K562 (cell line): ENCODE results near the gene SPON1. TPM values are rescaled to one million over a fixed set of nuclear protein-coding genes. Genes with fewer than 3 reads are reported as not detected.

Experiments used
- FOS ChIP-seq: IDR thresholded peaks from 3 replicates; pipeline ENCODE4 v1.6.1; 2011; ENCODE audit not compliant: insufficient read length; ENCODE audit errors: extremely low read depth
- HDAC2 ChIP-seq: fragments of 450-650 bp; IDR thresholded peaks from 2 replicates; pipeline ENCODE4 v1.6.1; 2016; ENCODE audit warnings: mild to moderate bottlenecking
- NR2C2 ChIP-seq, 2 experiments: fragments of 200-800 bp in 1 of 2; sonication (Bioruptor generic) in 1 of 2; sonication (generic) in 1 of 2; formaldehyde crosslinking in 1 of 2; IDR thresholded peaks; 2 replicates each; pipeline versions ENCODE4 v1.6.1 to v1.8.0; 2016 to 2022; ENCODE audit warnings: mild to moderate bottlenecking in 1 of 2, missing compliant biosample characterization in 1 of 2, missing genetic modification characterization in 1 of 2, missing genetic modification reagents in 1 of 2
- ZBTB1 ChIP-seq: sonication (generic); formaldehyde crosslinking; IDR thresholded peaks from 2 replicates; pipeline ENCODE4 v1.8.1; 2023; ENCODE audit warnings: missing genetic modification reagents, low read depth, mild to moderate bottlenecking, borderline replicate concordance
- ZKSCAN1 ChIP-seq: fragments of 150-350 bp; IDR thresholded peaks from 2 replicates; pipeline ENCODE4 v1.6.1; 2016; ENCODE audit warnings: low read depth, low read length
- polyA plus RNA-seq, 8 experiments: library from polyadenylated mRNA; depleted of rRNA in 4 of 8; stranded (reverse) in 5 of 8; unstranded in 3 of 8; fragments of >200 nt; fragmentation: Nextera tagmentation in 2 of 8; fragmentation: Illumina TruSeq in 1 of 8; extraction: Ambion mirVana in 2 of 8; extraction: Trizol in 1 of 8; gene quantifications; 2 replicates each; pipeline versions ENCODE4 v1.2.1 to v1.2.3, GENCODE V29; 2011 to 2014; ENCODE audit warnings: inconsistent platforms in 1 of 8, missing spikeins in 1 of 8
- total RNA-seq, 7 experiments: library from RNA; depleted of rRNA in 6 of 7; stranded (reverse); fragments of >200 nt in 6 of 7; fragmentation: Illumina TruSeq in 2 of 7; extraction: Trizol in 2 of 7; gene quantifications; 2 replicates each; pipeline versions ENCODE4 v1.2.1 to v1.2.3, GENCODE V29; 2011 to 2021; ENCODE audit warnings: low replicate concordance in 1 of 7
- TF ChIP-seq, protein P1 (sequence below), 2 experiments: fragments of 450-650 bp; formaldehyde crosslinking in 1 of 2; IDR thresholded peaks; 2 replicates each; pipeline versions ENCODE4 v1.4.0 to v1.6.1; 2014 to 2020; ENCODE audit warnings: mild to moderate bottlenecking in 2 of 2, borderline replicate concordance in 1 of 2, low read depth in 1 of 2
- TF ChIP-seq, protein P2 (sequence below): sonication (generic); formaldehyde crosslinking; IDR thresholded peaks from 2 replicates; pipeline ENCODE4 v1.8.1; 2023; ENCODE audit warnings: mild to moderate bottlenecking, missing genetic modification reagents, moderate library complexity
- TF ChIP-seq, protein P3 (sequence below): fragments of 450-650 bp; formaldehyde crosslinking; IDR thresholded peaks from 2 replicates; pipeline ENCODE4 v1.4.0; 2020; ENCODE audit warnings: mild to moderate bottlenecking, mixed read lengths

Gene SPON1
- total and polyA plus RNA-seq, 9 of the 15 experiments (the other 6 are each of a cell fraction or from before 2014, with no cell fraction given), result 0.04 to 0.06 TPM; not detected in 7

DNA sequence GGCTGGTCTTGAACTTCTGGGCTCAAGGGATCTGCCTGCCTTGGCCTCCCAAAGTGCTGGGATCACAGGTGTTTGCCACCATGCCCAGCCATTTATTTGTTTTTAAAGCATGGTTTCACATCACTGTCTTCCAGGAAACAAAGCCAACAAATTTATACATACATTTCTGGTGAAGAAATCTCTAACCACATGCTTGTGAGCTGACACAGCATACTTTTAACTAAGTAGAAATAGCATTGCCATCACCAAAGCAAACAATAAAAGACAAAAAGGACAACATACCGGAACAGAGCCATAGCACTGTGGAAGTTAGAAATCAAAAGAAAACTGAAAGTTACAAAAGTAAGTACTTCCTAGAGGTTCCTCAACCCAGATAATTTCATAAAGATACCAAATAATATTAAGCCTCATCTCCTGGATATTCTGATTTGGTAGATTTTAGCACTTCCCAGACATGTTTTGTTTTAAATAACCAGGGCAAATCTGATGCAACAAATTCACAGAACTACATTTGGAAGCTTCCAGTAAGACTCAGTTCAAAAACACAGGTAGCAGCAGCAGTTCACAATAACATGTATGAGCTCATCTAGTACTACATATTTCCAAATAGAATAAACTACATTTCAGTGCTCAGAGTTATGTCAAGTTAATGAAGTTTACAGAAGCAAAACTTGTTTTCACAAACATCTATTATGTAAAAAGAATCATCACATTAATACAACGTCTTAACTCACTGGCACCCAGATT lies 325.8 kb downstream of the SPON1 start (continued):
- TF ChIP-seq, protein P1, sequence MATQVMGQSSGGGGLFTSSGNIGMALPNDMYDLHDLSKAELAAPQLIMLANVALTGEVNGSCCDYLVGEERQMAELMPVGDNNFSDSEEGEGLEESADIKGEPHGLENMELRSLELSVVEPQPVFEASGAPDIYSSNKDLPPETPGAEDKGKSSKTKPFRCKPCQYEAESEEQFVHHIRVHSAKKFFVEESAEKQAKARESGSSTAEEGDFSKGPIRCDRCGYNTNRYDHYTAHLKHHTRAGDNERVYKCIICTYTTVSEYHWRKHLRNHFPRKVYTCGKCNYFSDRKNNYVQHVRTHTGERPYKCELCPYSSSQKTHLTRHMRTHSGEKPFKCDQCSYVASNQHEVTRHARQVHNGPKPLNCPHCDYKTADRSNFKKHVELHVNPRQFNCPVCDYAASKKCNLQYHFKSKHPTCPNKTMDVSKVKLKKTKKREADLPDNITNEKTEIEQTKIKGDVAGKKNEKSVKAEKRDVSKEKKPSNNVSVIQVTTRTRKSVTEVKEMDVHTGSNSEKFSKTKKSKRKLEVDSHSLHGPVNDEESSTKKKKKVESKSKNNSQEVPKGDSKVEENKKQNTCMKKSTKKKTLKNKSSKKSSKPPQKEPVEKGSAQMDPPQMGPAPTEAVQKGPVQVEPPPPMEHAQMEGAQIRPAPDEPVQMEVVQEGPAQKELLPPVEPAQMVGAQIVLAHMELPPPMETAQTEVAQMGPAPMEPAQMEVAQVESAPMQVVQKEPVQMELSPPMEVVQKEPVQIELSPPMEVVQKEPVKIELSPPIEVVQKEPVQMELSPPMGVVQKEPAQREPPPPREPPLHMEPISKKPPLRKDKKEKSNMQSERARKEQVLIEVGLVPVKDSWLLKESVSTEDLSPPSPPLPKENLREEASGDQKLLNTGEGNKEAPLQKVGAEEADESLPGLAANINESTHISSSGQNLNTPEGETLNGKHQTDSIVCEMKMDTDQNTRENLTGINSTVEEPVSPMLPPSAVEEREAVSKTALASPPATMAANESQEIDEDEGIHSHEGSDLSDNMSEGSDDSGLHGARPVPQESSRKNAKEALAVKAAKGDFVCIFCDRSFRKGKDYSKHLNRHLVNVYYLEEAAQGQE (IDR thresholded peaks at IDR 0.05; ENCODE audit: borderline replicate concordance), result no peak
- TF ChIP-seq, protein P1 (CRISPR knock-in tag; IDR thresholded peaks at IDR 0.05; ENCODE audit: low read depth), result no peak
- no peak for TF ChIP-seq ZBTB1
- TF ChIP-seq, protein P2, sequence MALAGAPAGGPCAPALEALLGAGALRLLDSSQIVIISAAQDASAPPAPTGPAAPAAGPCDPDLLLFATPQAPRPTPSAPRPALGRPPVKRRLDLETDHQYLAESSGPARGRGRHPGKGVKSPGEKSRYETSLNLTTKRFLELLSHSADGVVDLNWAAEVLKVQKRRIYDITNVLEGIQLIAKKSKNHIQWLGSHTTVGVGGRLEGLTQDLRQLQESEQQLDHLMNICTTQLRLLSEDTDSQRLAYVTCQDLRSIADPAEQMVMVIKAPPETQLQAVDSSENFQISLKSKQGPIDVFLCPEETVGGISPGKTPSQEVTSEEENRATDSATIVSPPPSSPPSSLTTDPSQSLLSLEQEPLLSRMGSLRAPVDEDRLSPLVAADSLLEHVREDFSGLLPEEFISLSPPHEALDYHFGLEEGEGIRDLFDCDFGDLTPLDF, result no peak
- no peak for TF ChIP-seq ZKSCAN1
- no peak for TF ChIP-seq HDAC2
- no peak for TF ChIP-seq FOS
- TF ChIP-seq, protein P3, sequence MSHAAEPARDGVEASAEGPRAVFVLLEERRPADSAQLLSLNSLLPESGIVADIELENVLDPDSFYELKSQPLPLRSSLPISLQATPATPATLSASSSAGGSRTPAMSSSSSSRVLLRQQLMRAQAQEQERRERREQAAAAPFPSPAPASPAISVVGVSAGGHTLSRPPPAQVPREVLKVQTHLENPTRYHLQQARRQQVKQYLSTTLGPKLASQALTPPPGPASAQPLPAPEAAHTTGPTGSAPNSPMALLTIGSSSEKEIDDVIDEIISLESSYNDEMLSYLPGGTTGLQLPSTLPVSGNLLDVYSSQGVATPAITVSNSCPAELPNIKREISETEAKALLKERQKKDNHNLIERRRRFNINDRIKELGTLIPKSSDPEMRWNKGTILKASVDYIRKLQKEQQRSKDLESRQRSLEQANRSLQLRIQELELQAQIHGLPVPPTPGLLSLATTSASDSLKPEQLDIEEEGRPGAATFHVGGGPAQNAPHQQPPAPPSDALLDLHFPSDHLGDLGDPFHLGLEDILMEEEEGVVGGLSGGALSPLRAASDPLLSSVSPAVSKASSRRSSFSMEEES, result no peak
- TF ChIP-seq NR2C2 (CRISPR knock-in tag; IDR thresholded peaks at IDR 0.05), result no peak
- no peak for TF ChIP-seq NR2C2 (tag; IDR thresholded peaks at IDR 0.05)
